Skin of body (tissue), 1 donor: ENCODE data around the gene BRD3. TPM values are rescaled to one million over a fixed set of nuclear protein-coding genes. Genes with fewer than 3 reads are reported as not detected.

ENCODE experiments used
- total RNA-seq: library from RNA; depleted of rRNA; stranded (reverse); fragments of >200 nt; gene quantifications from one replicate; pipeline ENCODE4 v1.2.3, GENCODE V29; 2014

BRD3 gene
- total RNA-seq, 1 donor from 2014 or later: 16.7 TPM

Other genes starting within 250 kb of the BRD3 start
- 6.0 TPM for gene VAV2, start 75.7 kb downstream of the BRD3 start, total RNA-seq
- 6.8 TPM for gene BRD3OS, start 42.5 kb downstream of the BRD3 start, total RNA-seq
- 12.9 TPM for gene WDR5, start 68.1 kb upstream of the BRD3 start, total RNA-seq
- under 0.01 TPM for gene RNU6ATAC, start 96.5 kb upstream of the BRD3 start, total RNA-seq